GM19023 (cell line): ENCODE results near the gene KANK4.

Experiments
- ATAC-seq: cut with Tn5 transposase; IDR thresholded peaks from one replicate; pipeline ENCODE4 v1.9.1; 2021; ENCODE audit warnings: mild to moderate bottlenecking, moderate library complexity; ENCODE audit not compliant: unreplicated experiment

KANK4 gene

DNA sequence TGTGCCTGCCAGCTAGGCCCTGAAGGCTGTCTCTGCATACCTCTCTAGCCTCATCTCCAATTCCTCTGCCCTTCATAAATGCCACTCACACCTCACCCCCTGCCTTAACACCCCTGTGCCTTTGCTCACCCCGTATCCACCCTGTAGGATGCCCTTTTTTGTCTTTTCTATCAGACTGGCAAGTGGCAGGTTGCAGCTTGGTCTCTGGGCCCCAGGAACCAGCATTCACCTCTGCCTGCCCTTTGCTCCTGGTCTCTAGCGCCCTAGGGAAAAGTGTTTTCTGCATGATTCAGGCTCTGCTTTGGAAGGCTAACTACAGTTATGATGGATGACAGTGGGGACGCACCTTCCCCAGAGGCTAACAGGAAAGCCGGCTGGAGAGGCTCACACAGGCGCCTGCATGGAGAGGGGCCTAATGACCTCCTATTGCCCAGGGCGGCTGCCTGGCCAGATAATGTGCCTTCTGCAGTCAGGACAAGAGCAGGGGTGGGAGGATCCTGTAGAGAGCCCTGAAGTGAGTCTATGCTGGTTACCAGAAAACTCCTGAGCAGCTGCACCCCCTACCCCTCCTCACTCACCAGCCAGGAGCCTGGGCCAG is 11.2 kb downstream of the KANK4 start:
- no peak for ATAC-seq

DNA sequence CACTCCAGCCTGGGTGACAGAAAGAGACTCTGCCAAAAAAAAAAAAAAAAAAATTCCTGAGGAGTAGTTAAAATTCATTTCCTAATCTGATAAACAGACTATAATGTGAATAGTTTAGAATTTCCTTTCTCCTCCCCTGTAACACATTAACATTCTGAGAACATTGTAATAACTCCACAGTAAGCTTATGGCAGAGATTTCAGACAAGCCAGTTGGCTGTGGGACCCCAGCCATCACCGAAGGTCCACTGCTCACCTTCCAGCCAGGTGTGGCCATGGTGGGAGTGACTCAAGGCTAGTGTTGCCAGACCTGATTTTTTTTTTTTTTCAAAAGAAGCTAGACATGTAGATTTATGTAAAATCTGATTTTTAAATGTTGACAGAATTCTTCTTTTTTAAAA is 11.8 kb downstream of the KANK4 start:
- no peak for ATAC-seq

DNA sequence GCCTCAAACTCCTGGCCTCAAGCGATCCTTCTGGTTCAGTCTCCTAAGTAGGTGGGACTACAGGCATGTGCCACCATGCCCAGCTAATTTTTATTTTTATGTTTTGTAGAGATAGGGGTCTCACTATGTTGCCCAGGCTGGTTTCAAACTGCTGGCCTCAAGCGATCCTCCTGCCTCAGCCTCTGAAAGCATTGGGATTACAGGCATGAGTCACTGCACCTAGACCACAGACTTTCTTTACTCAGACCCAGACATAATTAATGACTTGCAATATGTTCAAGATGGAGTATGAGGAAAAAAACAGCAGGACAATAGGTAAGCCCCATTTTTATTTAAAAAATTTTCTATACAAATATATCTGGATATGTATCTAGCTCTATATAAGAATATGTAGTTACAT is 13.2 kb downstream of the KANK4 start:
- no peak for ATAC-seq

DNA sequence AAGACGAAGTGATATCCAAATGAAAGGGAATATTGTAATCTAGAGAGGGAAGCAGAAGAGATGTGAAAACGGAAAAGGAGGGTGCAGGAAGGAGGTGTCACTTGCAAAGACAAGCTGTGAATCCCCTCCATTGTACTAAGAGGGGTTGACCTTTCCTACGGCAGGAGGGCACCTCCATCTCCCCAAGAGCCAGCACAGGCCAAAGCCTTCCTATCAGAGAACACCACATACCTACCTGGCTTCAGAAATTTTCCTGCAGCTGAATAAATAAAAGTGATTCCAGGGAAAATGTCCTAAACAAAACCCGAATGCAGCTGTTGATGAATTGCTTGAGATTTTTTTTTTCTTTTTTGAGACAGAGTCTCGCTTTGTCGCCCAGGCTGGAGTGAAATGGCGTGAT is 14.3 kb downstream of the KANK4 start:
- ATAC-seq = no peak

DNA sequence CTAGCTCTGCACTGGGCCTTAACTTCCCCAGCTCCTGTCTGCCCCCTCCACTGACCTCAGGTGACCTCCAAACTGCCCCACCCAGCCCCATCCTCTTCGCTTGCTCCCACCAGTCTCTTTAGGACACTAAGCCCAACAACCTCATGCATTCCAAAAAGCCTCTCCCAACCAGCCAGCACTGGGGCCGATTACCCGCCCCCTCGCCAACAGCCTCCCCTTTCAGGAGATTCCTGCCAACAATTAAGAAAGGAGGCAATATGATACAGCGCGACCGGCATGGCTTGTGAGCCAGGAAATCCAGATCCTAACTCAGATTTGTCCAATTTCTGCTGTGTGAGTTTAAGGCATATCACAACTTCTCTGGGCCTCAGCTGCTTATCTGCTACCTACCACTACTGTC is 14.7 kb downstream of the KANK4 start:
- no peak for ATAC-seq

DNA sequence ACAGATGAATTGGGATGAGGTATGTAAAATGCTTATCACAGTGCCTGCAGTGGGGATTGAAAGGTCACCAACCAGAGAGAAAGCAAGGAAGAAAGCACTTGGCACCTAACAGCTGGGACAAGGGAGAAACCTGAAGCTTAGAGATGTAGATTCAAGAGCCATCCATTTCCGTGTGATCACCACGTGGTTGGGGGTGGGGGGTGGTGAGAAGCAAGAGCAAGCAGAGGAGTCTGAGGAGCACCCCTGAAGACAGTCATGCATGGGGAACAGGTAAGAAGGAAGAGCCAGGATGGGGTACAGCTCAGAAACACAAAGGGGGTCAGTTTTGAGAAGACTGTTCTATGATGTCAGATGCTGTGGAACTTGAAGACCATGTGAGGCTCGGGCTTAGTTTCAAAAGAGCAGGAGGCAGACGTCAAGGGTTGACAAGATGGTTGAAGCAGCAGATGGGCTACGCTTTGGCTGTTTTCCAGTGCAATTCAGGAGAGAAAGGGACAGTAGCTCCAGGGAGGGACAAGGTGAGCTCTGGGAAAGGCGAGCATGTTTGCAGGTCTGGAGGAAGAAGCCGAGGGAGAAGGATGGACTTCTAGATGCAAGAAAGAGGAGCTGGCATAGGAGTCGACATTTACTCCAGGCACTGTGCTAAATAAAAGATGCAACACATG is 17.4 kb downstream of the KANK4 start:
- ATAC-seq = no peak

DNA sequence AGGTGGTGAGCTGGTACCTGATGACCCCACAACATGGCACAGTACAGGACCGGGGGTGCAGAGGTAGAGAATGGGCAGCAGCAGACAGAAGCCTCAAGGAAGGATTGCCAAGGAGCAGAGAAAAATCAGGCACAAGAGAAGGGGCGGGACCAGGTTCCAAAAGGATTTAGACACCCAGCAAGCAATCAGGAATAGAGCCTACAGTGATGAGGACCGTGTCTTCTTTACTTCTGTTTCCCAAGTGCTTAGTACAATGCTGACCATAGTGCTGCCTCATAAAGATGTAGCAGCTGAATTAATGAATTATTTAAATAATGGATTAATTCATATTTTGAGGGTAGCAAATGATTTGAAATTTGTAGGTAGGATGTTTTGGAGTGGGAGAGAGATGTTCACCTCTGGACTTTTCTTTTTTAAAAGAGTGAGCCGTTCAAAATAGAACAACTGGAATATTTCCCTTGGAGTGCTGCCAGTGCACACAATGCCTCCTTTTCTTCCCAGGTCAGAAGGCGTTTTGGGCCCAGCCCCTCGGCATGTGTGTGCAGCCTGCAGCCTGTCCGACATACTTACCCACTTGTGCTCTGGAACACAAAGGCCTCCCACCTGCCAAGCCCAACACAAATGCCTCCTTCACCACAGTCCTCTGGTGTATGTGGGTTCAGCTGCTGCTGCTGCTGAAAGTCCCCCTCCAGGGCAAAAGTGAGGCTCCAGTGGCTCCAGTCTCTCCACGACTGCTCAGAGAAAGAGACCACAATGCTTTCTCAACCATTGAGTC is 19.6 kb downstream of the KANK4 start:
- no peak for ATAC-seq

DNA sequence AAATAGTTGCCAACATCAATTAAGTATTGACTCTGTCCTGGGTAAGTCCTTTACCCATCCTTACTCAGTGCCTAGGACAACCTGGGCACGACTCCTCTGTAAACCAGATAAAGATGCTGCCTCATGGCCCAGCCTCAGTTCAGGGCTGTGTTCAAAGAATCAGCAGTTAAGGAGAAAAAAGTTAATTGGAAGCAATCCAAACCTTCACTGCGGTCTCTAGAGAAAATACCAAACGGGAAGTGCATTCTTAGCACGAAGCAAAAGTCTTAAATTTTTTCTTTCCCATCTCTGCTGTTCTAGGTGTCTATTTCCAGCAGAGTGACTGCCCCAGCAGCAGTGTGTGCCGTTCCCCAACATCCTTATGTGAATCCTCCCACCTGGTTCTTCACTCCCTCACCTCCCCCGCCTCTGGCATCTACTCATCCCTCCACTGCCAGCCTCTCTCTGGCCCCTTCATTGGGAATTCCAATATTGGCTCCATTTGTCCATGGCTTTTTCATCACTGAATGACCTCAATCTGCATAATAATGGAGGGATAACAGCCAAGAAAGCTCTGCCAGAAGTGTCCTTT is 23.2 kb downstream of the KANK4 start:
- ATAC-seq = no peak

DNA sequence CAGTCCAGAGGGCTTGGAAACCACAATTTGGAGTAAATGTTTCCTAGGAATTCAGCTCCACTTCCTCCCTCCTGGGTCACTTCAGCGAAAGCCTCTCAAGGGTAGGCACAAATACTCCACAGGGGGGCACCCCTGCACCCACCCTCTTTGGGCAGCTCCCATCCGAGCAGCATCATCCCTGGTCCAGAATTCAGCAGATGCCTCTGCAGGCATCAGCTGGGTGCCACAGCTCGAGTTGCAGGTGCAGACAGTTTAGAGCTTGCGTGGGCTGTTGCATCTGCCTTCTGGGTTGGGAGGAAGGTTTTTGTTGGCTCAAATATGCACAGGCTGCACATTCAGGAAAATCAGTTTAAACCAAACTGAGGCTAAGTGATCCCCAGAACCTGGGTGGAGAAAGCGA is 25.0 kb downstream of the KANK4 start:
- ATAC-seq = no peak

DNA sequence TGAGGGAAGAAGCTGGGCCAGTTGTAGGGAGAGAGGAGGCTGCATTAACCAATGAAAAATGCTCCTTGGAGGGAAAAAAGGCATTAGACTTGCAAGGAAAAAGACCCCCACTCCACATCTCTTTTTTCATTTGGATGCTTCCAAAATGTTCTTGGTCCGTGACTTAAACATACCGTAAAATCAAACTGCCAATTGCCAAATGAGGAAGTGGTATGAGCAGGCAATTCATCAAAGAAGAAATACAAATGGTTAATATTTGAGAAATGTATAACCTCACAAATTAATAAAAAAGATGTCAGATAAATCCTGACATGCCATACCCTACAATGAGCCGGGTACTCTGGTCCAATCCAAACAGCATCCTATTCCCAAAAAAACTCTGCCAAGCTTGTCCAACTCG is 30.6 kb downstream of the KANK4 start:
- no peak for ATAC-seq

DNA sequence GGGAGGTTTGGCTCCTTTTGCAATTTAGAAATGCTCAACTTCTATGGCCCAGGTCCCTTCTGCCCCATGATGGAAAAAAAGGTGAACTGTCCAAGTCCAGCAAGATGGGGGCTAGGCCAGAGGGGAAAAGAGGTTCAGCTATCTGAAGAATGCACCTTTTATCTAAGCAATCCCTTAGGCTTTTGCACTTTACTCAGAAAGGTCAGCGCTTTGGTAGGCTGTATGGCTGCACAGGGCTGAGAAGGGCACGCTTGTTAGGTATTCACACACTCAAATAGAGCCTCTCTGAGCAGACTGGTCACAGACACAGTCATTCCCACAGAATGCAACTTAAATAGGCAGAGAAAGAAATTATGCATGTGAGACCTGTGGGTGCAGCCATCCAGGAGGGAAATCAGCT is 31.0 kb downstream of the KANK4 start:
- no peak for ATAC-seq

DNA sequence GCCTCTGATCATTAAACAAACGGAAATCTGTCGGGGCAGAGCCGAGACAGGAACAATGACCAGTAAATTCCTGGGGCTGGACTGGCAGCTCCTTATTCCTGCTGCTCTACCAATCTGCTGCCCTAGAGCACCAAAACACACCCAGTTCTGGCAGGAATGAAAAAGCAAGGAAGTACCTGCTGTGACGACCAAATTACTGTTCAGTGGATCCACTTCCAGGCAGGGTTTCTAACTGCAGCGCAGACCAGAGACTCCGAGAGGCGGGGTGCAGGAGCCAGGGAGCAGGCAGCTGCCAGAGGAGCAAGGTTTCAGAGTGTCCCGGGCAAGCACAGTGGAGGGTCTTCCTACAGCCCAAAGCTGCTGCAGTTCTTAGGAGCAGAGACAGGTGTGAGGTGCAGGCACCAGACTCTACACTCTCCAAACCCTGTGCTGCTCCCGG is 32.4 kb downstream of the KANK4 start:
- ATAC-seq = no peak

DNA sequence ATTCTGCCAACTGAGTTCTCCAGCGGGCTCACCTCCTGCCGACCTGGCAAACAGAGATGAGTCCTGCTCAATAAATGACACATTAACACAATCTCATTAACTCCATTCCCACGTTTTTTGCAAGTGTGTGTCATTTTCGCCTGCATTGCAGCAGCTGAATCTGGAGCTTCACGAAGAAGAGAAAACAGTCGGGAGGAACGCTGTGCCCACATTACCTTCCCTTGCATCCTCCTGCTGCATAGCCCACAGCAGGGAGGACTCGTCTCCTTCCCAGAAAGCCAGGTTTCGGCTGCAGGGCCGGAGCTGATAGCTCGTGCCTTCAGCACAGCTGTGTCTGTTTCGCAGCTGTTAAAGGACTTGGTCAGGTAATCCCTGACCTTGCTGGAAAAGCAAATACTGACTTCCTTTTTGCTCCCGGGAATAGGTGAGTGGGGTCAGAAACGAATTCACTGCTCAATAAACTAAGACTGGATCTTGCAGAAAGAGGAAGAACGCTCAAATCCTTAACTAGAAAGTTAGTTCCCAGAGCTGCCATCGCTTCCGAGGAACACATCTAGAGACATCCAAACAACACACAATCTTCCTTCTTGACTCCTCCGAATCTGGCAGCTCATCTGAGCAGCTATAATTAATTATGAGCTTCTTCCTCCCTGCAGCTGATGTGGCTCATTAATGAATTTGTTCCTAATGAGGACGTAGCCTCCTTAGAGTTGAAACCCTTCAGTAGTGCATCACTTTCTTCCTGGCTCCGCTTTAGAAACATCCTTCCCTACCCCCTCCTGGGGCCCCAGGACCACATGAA is 33.0 kb downstream of the KANK4 start:
- no peak for ATAC-seq

DNA sequence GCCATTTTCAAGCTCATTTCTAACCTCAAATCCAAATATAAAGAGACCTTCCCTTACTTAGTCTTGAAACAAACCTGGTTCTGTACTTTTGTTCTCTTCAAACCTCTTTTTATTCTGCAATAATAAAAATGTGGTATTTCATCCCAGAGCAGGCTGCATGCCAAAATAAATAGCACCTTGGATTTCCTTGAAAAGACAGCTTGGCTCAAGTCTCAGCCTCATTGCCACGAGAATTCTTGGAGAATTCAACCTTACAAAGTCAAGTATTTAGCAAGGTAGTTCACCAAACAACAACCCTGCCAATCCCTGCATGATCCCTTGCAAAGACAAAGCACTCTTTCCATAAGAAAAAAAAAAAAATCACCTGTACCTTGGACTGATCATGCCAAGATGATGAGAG is 33.8 kb downstream of the KANK4 start:
- ATAC-seq = no peak

DNA sequence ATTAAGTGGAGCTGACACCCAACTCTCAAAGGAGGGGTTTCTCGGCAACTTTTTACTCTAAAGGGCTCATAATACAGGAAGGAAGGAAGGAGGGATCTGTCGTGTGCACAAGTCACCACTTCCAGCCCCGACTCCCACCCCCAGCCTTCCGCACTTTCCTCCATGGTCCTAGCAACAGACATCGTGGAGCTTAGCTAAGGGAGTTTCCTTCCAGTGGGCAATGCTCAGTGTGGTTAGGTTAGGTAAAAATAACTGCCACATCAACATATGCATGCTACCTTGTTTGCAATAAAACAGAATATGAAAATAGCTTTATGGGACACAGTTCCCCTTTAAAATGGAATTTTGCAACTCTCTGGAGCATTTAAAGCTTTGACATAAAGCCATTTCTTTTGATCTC is 35.2 kb downstream of the KANK4 start:
- ATAC-seq = no peak

DNA sequence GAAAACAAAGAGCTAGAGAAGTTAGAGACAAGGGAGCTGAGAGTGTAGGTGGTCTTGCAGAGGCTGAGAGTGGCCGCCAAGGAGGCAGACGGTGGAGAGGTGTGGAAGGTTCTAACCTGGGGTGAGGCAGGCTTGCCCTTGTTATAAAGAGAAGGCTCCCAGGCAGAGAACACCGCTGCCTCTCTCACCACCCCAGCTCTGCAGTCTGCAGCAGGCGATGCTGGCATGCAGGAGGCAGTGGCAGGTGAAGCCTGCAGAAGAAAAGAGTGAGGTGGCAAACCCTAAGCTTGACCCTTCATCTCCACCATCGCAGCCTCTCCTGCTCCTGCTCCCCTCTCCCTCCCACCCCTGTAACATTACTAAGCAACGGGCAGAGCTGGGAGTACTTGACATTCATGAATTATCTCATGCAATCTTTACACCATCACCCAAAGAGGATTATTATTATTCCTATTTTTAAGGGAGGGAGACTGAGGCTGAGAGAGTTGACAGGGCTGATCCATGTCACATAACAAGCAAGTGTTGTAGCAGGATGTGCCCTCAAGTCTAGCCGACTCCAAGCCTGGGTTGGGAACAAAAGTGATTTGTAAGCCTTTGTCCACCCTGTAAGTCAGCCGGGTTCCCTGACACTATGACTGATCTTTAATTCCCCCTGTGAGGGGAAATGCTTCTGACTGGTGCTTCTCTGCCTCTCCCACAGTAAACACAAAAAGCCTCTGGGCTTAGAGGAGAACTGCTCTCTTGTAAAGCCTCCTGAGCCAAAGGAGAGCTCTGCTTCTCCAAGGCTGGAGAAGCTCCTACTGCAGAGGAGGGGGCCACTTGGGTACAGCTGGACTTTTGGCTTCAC is 36.1 kb downstream of the KANK4 start:
- ATAC-seq = no peak

DNA sequence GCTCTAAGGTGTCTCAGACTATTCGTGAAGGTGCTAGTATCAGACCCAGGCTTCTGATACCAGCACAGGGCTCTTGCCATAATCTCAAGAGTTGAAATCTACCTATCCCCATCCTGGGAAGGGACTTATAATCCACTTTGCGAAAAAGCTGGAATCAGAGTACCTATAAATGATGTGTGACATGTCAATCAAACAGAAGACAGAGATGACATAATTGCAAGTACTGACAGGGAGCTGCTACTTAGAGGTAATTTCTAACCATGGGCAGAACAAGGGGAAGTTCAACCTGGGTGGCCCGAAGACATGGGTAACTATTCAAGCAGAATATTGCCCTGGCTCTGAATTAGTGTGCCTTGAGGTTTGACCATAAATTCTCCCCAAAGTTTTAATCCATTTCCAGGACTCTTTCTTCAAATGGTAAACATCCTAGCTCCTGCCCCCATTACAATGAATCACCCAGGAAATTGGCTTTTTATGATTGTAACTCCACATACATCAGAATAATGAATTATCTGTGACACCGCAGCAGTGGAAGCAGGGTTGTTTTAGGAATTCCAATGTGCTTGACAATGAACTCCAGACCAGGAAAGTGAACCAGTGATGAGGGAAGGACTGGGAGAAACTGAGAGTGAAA is 37.2 kb downstream of the KANK4 start:
- ATAC-seq = no peak

DNA sequence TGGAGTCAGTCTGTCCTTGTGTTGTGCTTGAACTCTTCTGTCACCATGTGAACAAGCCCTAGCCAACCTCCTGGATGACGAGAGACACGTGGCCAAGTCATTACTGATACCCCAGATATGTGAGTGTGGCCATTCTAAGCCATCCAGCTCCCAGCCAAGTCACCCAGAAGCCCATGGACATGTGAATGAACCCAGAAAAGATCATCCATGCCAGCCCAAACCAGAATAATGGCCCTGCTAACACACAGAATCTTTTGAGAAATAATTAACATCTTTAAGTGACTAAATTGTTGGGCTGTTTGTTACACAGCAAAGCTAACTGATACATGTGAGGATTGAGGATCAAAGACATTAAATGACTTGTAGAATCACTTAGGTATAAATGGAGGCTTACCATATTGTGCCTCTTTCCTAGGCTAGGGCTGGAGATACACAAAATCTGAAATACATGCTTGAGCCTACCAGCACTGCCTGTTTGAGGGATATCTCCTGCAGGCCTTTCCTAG is 38.2 kb downstream of the KANK4 start:
- ATAC-seq = no peak

DNA sequence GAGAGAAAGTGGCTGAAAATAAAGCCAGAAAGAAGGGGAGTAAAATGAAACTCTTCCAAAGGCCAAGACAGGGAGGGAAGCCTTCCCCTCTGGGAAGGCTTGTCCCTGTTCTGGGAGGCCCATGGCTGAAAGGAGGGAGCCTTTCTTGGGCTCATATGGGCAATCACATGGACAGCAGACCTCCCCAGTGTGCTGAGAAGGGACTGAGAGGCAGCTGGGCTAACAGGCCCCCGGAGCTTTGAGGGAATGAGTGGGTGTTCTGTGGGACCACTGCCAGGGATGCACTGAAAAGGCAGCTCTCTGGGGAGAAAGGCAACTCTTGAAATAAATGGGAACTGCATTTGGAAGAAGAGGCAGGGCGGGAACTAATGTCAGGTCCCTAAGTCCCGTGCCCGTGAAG is 39.1 kb downstream of the KANK4 start:
- no peak for ATAC-seq

DNA sequence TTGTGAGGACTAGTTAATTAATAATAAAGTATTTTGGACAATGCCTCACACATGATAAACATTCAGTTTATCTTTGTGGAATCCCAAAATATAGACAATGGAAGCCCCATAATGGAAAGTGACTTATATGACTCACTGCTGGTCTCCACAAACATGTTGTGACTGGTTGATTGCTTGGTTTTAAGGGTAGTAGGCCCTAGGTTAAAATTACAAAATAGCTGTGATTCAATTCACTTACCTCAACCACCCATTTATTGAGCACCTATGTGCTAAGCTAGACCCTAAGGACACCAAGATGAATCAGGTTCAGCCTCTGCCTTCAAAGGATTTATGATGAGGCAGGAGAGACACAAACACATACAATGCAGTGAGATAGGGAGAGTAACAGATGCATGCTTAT is 42.4 kb downstream of the KANK4 start:
- no peak for ATAC-seq
